H9 (cell line): ENCODE results near the gene SIGMAR1. TPM values are rescaled to one million over a fixed set of nuclear protein-coding genes. Genes with fewer than 3 reads are reported as not detected.

Source experiments
- DNase-seq: peaks from one replicate; pipeline ENCODE4 v3.0.0-alpha.2; 2017
- H2AFZ ChIP-seq: one replicate; pipeline ENCODE4 v1.6.1; 2013; ENCODE audit warnings: mild to moderate bottlenecking, low read length, control low read depth, moderate library complexity
- H2AK5ac ChIP-seq: 2 replicates; pipeline ENCODE4 v1.6.1; 2013; ENCODE audit warnings: low read length, control low read depth, mixed read lengths; ENCODE audit not compliant: insufficient read length
- H2BK120ac ChIP-seq: one replicate; pipeline ENCODE4 v1.6.1; 2013; ENCODE audit warnings: low read depth, mild to moderate bottlenecking, low read length, control low read depth, inconsistent platforms; ENCODE audit not compliant: poor library complexity, severe bottlenecking
- H2BK12ac ChIP-seq: 2 replicates; pipeline ENCODE4 v1.6.1; 2013; ENCODE audit warnings: low read length, control low read depth, mixed read lengths, low read depth; ENCODE audit not compliant: insufficient read length
- H2BK15ac ChIP-seq: 2 replicates; pipeline ENCODE4 v1.6.1; 2013; ENCODE audit warnings: low read depth, low read length, control low read depth
- H2BK20ac ChIP-seq: one replicate; pipeline ENCODE4 v1.6.1; 2013; ENCODE audit warnings: low read depth, mild to moderate bottlenecking, low read length, control low read depth, inconsistent platforms; ENCODE audit not compliant: poor library complexity, severe bottlenecking
- H2BK5ac ChIP-seq: 2 replicates; pipeline ENCODE4 v1.6.1; 2013; ENCODE audit warnings: low read length, control low read depth, mixed read lengths; ENCODE audit not compliant: insufficient read length
- H3K14ac ChIP-seq: 2 replicates; pipeline ENCODE4 v1.6.1; 2013; ENCODE audit warnings: low read length, control low read depth; ENCODE audit not compliant: insufficient read depth
- H3K18ac ChIP-seq: 2 replicates; pipeline ENCODE4 v1.6.1; 2013; ENCODE audit warnings: low read depth, mild to moderate bottlenecking, mixed read lengths, low read length, control low read depth; ENCODE audit not compliant: insufficient read length
- H3K23ac ChIP-seq: 2 replicates; pipeline ENCODE4 v1.6.1; 2013; ENCODE audit warnings: low read length, control low read depth, mixed read lengths, low read depth; ENCODE audit not compliant: insufficient read length
- H3K23me2 ChIP-seq: 2 replicates; pipeline ENCODE4 v1.6.1; 2013; ENCODE audit warnings: low read depth, mild to moderate bottlenecking, mixed read lengths, low read length, control low read depth; ENCODE audit not compliant: insufficient read length, poor library complexity, severe bottlenecking
- H3K27ac ChIP-seq: 2 replicates; pipeline ENCODE4 v1.5.1; 2013; ENCODE audit warnings: low read length, control low read depth, mixed read lengths, low read depth; ENCODE audit not compliant: insufficient read length
- H3K27me3 ChIP-seq: 2 replicates; pipeline ENCODE4 v1.6.1; 2013; ENCODE audit warnings: low read length, control low read depth, inconsistent platforms; ENCODE audit not compliant: insufficient read depth
- H3K4ac ChIP-seq: 2 replicates; pipeline ENCODE4 v1.6.1; 2013; ENCODE audit warnings: low read depth, mild to moderate bottlenecking, control low read depth, inconsistent platforms, low read length, moderate library complexity
- H3K4me1 ChIP-seq: 2 replicates; pipeline ENCODE4 v1.6.1; 2013; ENCODE audit warnings: low read length, control low read depth, inconsistent platforms; ENCODE audit not compliant: insufficient read depth
- H3K4me2 ChIP-seq: 2 replicates; pipeline ENCODE4 v1.6.1; 2013; ENCODE audit warnings: low read length, control low read depth, mixed read lengths; ENCODE audit not compliant: insufficient read length, insufficient read depth
- H3K56ac ChIP-seq: 2 replicates; pipeline ENCODE4 v1.6.1; 2013; ENCODE audit warnings: low read depth, mild to moderate bottlenecking, mixed read lengths, low read length, control low read depth; ENCODE audit not compliant: insufficient read length
- H3K79me1 ChIP-seq: 2 replicates; pipeline ENCODE4 v1.6.1; 2013; ENCODE audit warnings: low read depth, mild to moderate bottlenecking, moderate library complexity, low read length, control low read depth, inconsistent platforms; ENCODE audit not compliant: insufficient read depth, poor library complexity, severe bottlenecking
- H3K79me2 ChIP-seq: 2 replicates; pipeline ENCODE4 v1.6.1; 2013; ENCODE audit warnings: low read length, control low read depth, inconsistent platforms; ENCODE audit not compliant: insufficient read depth
- H3K9ac ChIP-seq: 2 replicates; pipeline ENCODE4 v1.6.1; 2013; ENCODE audit warnings: low read length, control low read depth, mixed read lengths; ENCODE audit not compliant: insufficient read length; ENCODE audit errors: extremely low read depth
- H3K9me3 ChIP-seq: one replicate; pipeline ENCODE4 v1.6.1; 2013; ENCODE audit warnings: low read depth, low read length, inconsistent platforms; ENCODE audit not compliant: control insufficient read depth
- H3T11ph ChIP-seq: one replicate; pipeline ENCODE4 v1.6.1; 2013; ENCODE audit warnings: mild to moderate bottlenecking, low read length, control low read depth, inconsistent platforms
- H4K20me1 ChIP-seq: one replicate; pipeline ENCODE4 v1.6.1; 2013; ENCODE audit not compliant: control insufficient read depth, insufficient read length, insufficient read depth
- H4K5ac ChIP-seq: 2 replicates; pipeline ENCODE4 v1.6.1; 2013; ENCODE audit warnings: low read depth, mild to moderate bottlenecking, mixed read lengths, low read length, control low read depth; ENCODE audit not compliant: insufficient read length
- H4K8ac ChIP-seq: replicated peaks from 2 replicates; pipeline ENCODE4 v1.6.1; 2013; ENCODE audit warnings: low read length, control low read depth, mixed read lengths, low read depth; ENCODE audit not compliant: insufficient read length
- H4K91ac ChIP-seq: 2 replicates; pipeline ENCODE4 v1.6.1; 2013; ENCODE audit warnings: low read depth, mild to moderate bottlenecking, moderate library complexity, mixed read lengths, low read length, control low read depth; ENCODE audit not compliant: insufficient read length
- H3K27ac Mint-ChIP-seq, 3 experiments: 2 replicates in 2 of 3; 3 replicates in 1 of 3; pipeline ENCODE4 v1.8.0; 2020 to 2021; ENCODE audit warnings: mixed read lengths in 3 of 3, mild to moderate bottlenecking in 1 of 3, moderate library complexity in 1 of 3
- H3K27me3 Mint-ChIP-seq: 2 replicates; pipeline ENCODE4 v1.8.0; 2021; ENCODE audit warnings: low read depth, mild to moderate bottlenecking, moderate library complexity, mixed read lengths
- H3K36me3 Mint-ChIP-seq, 3 experiments: 2 replicates in 2 of 3; 3 replicates in 1 of 3; pipeline ENCODE4 v1.8.0; 2020 to 2021; ENCODE audit warnings: low read depth in 3 of 3, mixed read lengths in 3 of 3; ENCODE audit not compliant: insufficient read depth in 1 of 3
- H3K4me1 Mint-ChIP-seq, 2 experiments: 2 replicates each; pipeline ENCODE4 v1.8.0; 2020; ENCODE audit warnings: mixed read lengths in 2 of 2
- H3K4me3 Mint-ChIP-seq, 2 experiments: 2 replicates in 1 of 2; 3 replicates in 1 of 2; pipeline ENCODE4 v1.8.0; 2020 to 2021; ENCODE audit warnings: mild to moderate bottlenecking in 2 of 2, mixed read lengths in 2 of 2, moderate library complexity in 1 of 2
- H3K9me3 Mint-ChIP-seq, 2 experiments: 2 replicates in 1 of 2; 3 replicates in 1 of 2; pipeline ENCODE4 v1.8.0; 2020; ENCODE audit warnings: mild to moderate bottlenecking in 2 of 2, mixed read lengths in 2 of 2, moderate library complexity in 1 of 2
- WGBS: extraction: QIAGEN DNeasy Blood & Tissue Kit; methylation state at CpG from one replicate; pipeline ENCODE4 v1.1.7; 2013; ENCODE audit warnings: missing lambda C conversion rate, low lambda C conversion rate, mixed read lengths; ENCODE audit not compliant: insufficient read length; ENCODE audit errors: extremely low coverage; 5-methylcytosine and 5-hydroxymethylcytosine counted together
- total RNA-seq: library from RNA; stranded (reverse); gene quantifications from 2 replicates; pipeline ENCODE4 v1.2.1, GENCODE V29; 2021
- TF ChIP-seq, protein P1 (sequence below): fragments of 200-600 bp; sonication (generic); conservative IDR thresholded peaks from 3 replicates; pipeline ENCODE4 v1.8.0; 2021; ENCODE audit warnings: antibody characterized with exemption, mild to moderate bottlenecking

The SIGMAR1 gene
- total RNA-seq, 1 experiment from 2014 or later, result 68.3 TPM

DNA sequence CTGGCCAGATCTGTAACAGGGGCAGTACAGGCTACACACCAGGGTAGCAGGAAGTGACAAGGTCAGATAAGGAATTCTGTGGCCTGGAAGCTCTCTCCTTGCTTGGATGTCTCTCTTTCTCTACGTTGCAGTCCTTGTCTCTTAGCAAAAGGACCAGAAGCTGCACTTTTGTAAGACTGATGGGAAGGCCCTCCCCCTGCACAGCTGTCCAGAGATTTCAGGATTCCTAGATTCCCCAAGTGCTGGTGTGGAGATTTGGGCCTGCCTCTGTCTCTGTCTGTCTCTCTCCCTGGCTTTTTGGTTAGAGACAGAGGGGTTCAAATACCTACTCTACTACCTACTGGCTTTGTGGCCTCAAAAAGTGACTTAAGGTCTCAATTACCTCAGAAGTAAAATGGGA is 38.0 kb downstream of the SIGMAR1 start:
- TF ChIP-seq, protein P1, sequence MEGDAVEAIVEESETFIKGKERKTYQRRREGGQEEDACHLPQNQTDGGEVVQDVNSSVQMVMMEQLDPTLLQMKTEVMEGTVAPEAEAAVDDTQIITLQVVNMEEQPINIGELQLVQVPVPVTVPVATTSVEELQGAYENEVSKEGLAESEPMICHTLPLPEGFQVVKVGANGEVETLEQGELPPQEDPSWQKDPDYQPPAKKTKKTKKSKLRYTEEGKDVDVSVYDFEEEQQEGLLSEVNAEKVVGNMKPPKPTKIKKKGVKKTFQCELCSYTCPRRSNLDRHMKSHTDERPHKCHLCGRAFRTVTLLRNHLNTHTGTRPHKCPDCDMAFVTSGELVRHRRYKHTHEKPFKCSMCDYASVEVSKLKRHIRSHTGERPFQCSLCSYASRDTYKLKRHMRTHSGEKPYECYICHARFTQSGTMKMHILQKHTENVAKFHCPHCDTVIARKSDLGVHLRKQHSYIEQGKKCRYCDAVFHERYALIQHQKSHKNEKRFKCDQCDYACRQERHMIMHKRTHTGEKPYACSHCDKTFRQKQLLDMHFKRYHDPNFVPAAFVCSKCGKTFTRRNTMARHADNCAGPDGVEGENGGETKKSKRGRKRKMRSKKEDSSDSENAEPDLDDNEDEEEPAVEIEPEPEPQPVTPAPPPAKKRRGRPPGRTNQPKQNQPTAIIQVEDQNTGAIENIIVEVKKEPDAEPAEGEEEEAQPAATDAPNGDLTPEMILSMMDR, result no peak
- Histone ChIP-seq H3K18ac (no peak overlapping the region), H3K4me1 (no peaks in the 10 kb centered on the region), H3K9me3 (no peaks in the 10 kb centered on the region), H4K8ac (no peak overlapping the region), H2AFZ (no peak overlapping the region), H3K4me2 (no peak overlapping the region), H2BK20ac (no peak overlapping the region), H4K5ac (no peak overlapping the region), H3K23me2 (no peaks in the 10 kb centered on the region), H3K9ac (no peak overlapping the region), H3K79me1 (no peaks in the 10 kb centered on the region), H3K27me3 (no peaks in the 10 kb centered on the region), H2BK12ac (no peak overlapping the region), H2BK5ac (no peak overlapping the region), H3K23ac (no peak overlapping the region), H2BK15ac (no peak overlapping the region), H3K79me2 (no peaks in the 10 kb centered on the region), H3K27ac (no peak overlapping the region), H2AK5ac (no peak overlapping the region), H2BK120ac (no peak overlapping the region), H3K4ac (no peak overlapping the region), H4K91ac (no peak overlapping the region), H4K20me1 (no peaks in the 10 kb centered on the region), H3K14ac (no peak overlapping the region), H3T11ph (no peak overlapping the region), H3K56ac (no peak overlapping the region)
- H3K4me1 Mint-ChIP-seq, result peaks cover 11 to 12% of the 10 kb centered on the region in 2 experiments
- H3K4me3 Mint-ChIP-seq, result no peak overlapping the region
- peaks cover 32% of the 10 kb centered on the region for H3K27me3 Mint-ChIP-seq
- DNase-seq, result no peak
- WGBS, result no CpG with 5 or more reads among the region's 1 CpG
- no peak overlapping the region for H3K27ac Mint-ChIP-seq
- no peaks in the 10 kb centered on the region for H3K36me3 Mint-ChIP-seq
- no peaks in the 10 kb centered on the region; a peak in 1 of 5 replicates for H3K9me3 Mint-ChIP-seq
